A673 (cell line): ENCODE results near the gene CAPN7. TPM values are rescaled to one million over a fixed set of nuclear protein-coding genes. Genes with fewer than 3 reads are reported as not detected.

Source experiments
- BruUV-seq: library from RNA; stranded (reverse); fragments of 400-500 nt; replicated peaks from 2 replicates; lab custom pipeline; 2021; lab: Mats Ljungman, UMichigan
- CTCF ChIA-PET: fragments of 300-600 bp; sonication (Branson Sonifier 250); formaldehyde crosslinking; loops from one replicate; lab custom pipeline; 2022; ENCODE audit warnings: antibody characterized with exemption; lab: Charles Lee
- POLR2A ChIA-PET: fragments of 300-600 bp; sonication (Branson Sonifier 250); formaldehyde crosslinking; loops from one replicate; lab custom pipeline; 2022; ENCODE audit warnings: antibody characterized with exemption; ENCODE audit not compliant: low non-redundant PET; lab: Charles Lee
- DNase-seq: peaks from one replicate; pipeline ENCODE4 v3.0.0-alpha.2; 2015; ENCODE audit warnings: low spot score
- H3K27ac ChIP-seq: fragments of 200-600 bp; sonication (generic); 2 replicates; pipeline ENCODE4 v1.5.1; 2016; ENCODE audit warnings: mixed run types, low read depth, mild to moderate bottlenecking, mixed read lengths, antibody characterized with exemption, low read length; ENCODE audit not compliant: poor library complexity, severe bottlenecking
- H3K27me3 ChIP-seq: fragments of 200-600 bp; sonication (generic); replicated peaks from 2 replicates; pipeline ENCODE4 v1.6.1; 2017; ENCODE audit warnings: mixed run types, low read depth, mild to moderate bottlenecking, mixed read lengths, antibody characterized with exemption, low read length; ENCODE audit not compliant: insufficient read depth, poor library complexity
- H3K36me3 ChIP-seq: fragments of 200-600 bp; sonication (generic); 2 replicates; pipeline ENCODE4 v1.6.1; 2016; ENCODE audit warnings: mixed run types, mild to moderate bottlenecking, mixed read lengths, antibody characterized with exemption, low read length; ENCODE audit not compliant: insufficient read depth, poor library complexity, severe bottlenecking
- H3K4me1 ChIP-seq: fragments of 200-600 bp; sonication (generic); 2 replicates; pipeline ENCODE4 v1.6.1; 2017; ENCODE audit warnings: mixed run types, mild to moderate bottlenecking, mixed read lengths, antibody characterized with exemption, low read length; ENCODE audit not compliant: insufficient read depth, poor library complexity, severe bottlenecking
- H3K4me3 ChIP-seq: fragments of 200-600 bp; sonication (generic); 2 replicates; pipeline ENCODE4 v1.5.1; 2016; ENCODE audit warnings: low read depth, mixed run types, mild to moderate bottlenecking, mixed read lengths, low read length; ENCODE audit not compliant: poor library complexity, severe bottlenecking
- H3K9me3 ChIP-seq: fragments of 200-600 bp; sonication (generic); 2 replicates; pipeline ENCODE4 v1.6.1; 2016; ENCODE audit warnings: mixed run types, low read depth, mild to moderate bottlenecking, mixed read lengths, antibody characterized with exemption, low read length; ENCODE audit not compliant: poor library complexity, severe bottlenecking
- EZH2 ChIP-seq: fragments of 200-600 bp; sonication (generic); IDR thresholded peaks from 2 replicates; pipeline ENCODE4 v1.6.1; 2017; ENCODE audit warnings: borderline replicate concordance, low read depth, mild to moderate bottlenecking, mixed read lengths, antibody characterized with exemption, low read length; ENCODE audit not compliant: poor library complexity, severe bottlenecking
- intact Hi-C: fragments of 100-400 bp; cut with micrococcal nuclease; formaldehyde crosslinking; loops from one replicate; pipeline ENCODE4 v1.10.0; 2022; ENCODE audit not compliant: unreplicated experiment
- total RNA-seq: library from RNA; stranded (reverse); gene quantifications from 2 replicates; pipeline ENCODE4 v1.2.3, GENCODE V29; 2021
- TF ChIP-seq, protein P1 (sequence below): fragments of 300-800, 200-600 bp; sonication (generic); conservative IDR thresholded peaks from 2 replicates; pipeline ENCODE4 v1.5.1; 2017; ENCODE audit warnings: low read depth, mild to moderate bottlenecking, antibody characterized with exemption, low read length, moderate library complexity, mixed read lengths

The CAPN7 gene
- total RNA-seq, 1 experiment from 2014 or later: 38.6 TPM

DNA sequence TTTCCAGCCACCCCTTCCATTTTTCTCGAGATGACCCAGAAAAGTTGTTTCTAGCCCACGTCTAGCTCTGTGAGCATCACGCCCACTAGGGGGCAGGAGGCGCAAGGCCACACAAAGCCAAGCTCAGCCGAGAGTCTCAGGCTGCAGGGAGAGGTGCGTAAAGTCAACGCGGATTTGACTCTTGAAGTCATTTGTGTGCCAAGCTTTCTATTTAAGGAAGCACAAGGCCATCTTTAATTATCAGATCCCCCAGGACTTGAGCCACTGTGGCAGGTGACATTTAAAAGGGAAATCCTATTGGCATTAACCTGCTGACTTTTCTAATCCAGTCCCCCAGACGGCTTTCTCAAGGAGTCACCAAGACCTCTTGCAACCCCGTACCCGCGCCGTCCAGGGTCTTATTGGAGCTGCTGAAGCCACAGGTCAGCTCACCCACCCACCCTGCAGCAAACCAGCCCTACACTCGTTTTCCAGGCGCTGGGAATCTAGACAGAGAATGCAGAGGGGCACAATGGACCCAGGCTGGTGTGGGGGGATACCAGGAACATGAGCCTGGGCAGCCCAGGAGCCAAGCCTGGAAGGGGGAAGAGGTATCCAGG lies 62.1 kb downstream of the CAPN7 start:
- Histone ChIP-seq H3K36me3 (no peaks in the 10 kb centered on the region), H3K4me1 (peaks cover 24% of the 10 kb centered on the region), H3K27me3 (no peaks in the 10 kb centered on the region), H3K27ac (no peak overlapping the region), H3K4me3 (no peak overlapping the region), H3K9me3 (no peaks in the 10 kb centered on the region)
- ChIA-PET CTCF (interaction anchor here (0.5 to 1.8 kb wide), 11 partner anchors 15 to 997 kb away, joined by 3 to 22 read pairs (median 4); partner anchors contain the start of genes DPH3, OXNAD1 and SH3BP5), POLR2A (no interaction called here)
- DNase-seq: peak; percentile 93
- no peak for TF ChIP-seq EZH2
- TF ChIP-seq, protein P1, sequence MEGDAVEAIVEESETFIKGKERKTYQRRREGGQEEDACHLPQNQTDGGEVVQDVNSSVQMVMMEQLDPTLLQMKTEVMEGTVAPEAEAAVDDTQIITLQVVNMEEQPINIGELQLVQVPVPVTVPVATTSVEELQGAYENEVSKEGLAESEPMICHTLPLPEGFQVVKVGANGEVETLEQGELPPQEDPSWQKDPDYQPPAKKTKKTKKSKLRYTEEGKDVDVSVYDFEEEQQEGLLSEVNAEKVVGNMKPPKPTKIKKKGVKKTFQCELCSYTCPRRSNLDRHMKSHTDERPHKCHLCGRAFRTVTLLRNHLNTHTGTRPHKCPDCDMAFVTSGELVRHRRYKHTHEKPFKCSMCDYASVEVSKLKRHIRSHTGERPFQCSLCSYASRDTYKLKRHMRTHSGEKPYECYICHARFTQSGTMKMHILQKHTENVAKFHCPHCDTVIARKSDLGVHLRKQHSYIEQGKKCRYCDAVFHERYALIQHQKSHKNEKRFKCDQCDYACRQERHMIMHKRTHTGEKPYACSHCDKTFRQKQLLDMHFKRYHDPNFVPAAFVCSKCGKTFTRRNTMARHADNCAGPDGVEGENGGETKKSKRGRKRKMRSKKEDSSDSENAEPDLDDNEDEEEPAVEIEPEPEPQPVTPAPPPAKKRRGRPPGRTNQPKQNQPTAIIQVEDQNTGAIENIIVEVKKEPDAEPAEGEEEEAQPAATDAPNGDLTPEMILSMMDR: peak; percentile 97
- BruUV-seq: no TSS peak
- intact Hi-C loops: loop anchor here (1.0 to 2.0 kb wide), 3 partner anchors 63 to 131 kb away; no protein-coding TSS in a partner anchor

DNA sequence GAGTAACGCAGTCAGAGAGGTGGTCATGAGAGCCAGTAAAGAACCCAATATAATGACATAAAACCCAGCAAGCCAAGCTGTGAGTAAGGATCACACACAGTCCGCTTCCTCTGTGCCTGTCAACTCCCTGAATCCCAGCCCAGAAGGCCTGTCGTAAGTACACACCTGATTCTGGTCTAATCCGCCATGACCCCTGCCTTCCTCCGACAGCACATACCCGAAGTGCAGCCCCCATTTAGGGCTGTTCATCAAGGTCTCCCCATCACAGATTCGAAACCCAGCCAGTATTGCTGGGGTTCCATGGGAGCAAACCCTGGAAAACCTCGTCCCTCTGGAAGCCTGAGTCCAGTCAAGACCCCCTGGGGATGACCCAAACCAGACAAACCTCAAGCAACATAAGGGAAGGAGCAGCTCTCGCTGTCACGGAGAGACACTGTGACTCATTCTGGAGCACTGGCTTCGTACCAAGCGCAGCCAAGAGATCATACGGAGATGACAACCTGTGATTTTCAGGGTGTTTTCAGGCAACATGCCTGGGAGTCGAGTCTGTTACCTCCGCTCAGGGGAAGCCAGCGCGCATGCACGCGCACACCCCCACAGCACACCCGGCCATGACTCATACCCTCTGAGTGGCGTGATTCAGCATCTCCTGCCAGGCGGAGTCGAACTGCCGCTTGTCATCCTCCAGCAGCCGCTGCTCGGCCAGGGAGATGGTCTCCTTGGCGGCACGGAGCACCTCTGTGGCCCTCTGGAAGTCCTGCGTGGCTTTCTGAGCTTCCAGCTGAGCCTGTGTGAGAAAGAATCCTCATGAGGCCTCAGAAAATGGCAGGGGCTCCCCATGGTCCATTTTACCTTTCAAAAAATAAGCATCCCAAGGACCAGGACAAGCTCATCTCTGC lies 63.3 kb downstream of the CAPN7 start:
- TF ChIP-seq, protein P1: no peak
- no peak for TF ChIP-seq EZH2
- BruUV-seq: no TSS peak
- Histone ChIP-seq H3K27me3 (no peaks in the 10 kb centered on the region), H3K4me1 (peaks cover 24% of the 10 kb centered on the region), H3K36me3 (no peaks in the 10 kb centered on the region), H3K9me3 (no peaks in the 10 kb centered on the region), H3K27ac (peak overlapping the region; percentile 50), H3K4me3 (no peak overlapping the region)
- ChIA-PET CTCF (interaction anchor here (0.6 to 1.8 kb wide), 2 partner anchors 63 to 110 kb away, joined by 6 to 8 read pairs; partner anchors contain the start of gene SH3BP5), POLR2A (interaction anchor here (0.6 kb wide), 1 partner anchor 62 kb away, joined by 3 read pairs; no protein-coding TSS in a partner anchor)
- intact Hi-C loops: loop anchor here (2.0 kb wide), 2 partner anchors 61 to 129 kb away; no protein-coding TSS in a partner anchor
- DNase-seq: peak; percentile 94

DNA sequence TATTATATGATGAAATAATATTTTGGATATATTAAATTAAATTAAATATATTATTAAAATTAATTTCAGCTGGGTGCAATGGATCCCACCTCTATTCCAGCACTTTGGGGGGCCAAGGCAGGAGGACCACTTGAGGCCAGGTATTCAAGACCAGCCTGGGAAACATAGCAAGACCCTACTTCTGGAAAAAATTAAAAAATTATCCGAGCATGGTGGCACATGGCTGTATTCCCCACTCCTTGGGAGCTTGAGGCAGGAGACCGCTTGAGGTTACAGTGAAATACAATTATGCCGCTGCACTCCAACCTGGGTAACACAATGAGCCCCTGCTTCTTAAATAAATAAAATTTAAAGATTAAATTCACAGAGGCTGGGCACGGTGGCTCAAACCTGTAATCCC lies 65.0 kb downstream of the CAPN7 start:
- H3K9me3 ChIP-seq: no peaks in the 10 kb centered on the region
- intact Hi-C loops: no loop called here
- CTCF ChIA-PET: no interaction called here

More for the DNA sequence above, 65.0 kb downstream of the CAPN7 start:
- DNase-seq: no peak
- H3K36me3 ChIP-seq: no peaks in the 10 kb centered on the region
- H3K27ac ChIP-seq: no peak overlapping the region
- no TSS peak for BruUV-seq
- POLR2A ChIA-PET: no interaction called here
- no peak overlapping the region for H3K4me3 ChIP-seq
- H3K27me3 ChIP-seq: no peaks in the 10 kb centered on the region
- TF ChIP-seq EZH2: no peak
- TF ChIP-seq, protein P1: no peak
- H3K4me1 ChIP-seq: peaks cover 24% of the 10 kb centered on the region
